ENCODE measurements around the gene DOCK2.

DOCK2 gene

GRCh38 chr5:169696621-169697510 is 59.8 kb downstream of the DOCK2 start:
- no peak overlapping the region for H3K23ac ChIP-seq (ENCODE audit: low read depth, low read length, poor library complexity)
- no peak overlapping the region for H2BK12ac ChIP-seq (ENCODE audit: low read length)
- no peaks in the 10 kb centered on the region for H3K4me1 ChIP-seq (ENCODE audit: control insufficient read depth in 2 of 2, insufficient read depth in 1 of 2, low read depth in 1 of 2, low read length in 2 of 2)
- no peak overlapping the region for H2BK120ac ChIP-seq (ENCODE audit: low read depth, low read length)
- H2AK5ac ChIP-seq (ENCODE audit: low read depth, low read length) = no peak overlapping the region
- no CpG with 5 or more reads among the region's 6 CpGs for WGBS, 2 donors (ENCODE audit: extremely low coverage in 2 of 2, insufficient read length in 2 of 2, insufficient replicate concordance in 1 of 2)
- H3K14ac ChIP-seq (ENCODE audit: low read length) = no peak overlapping the region
- no peak overlapping the region for H3K9ac ChIP-seq (ENCODE audit: low read depth, low read length, poor library complexity)
- H3K27ac ChIP-seq (replicated peaks; ENCODE audit: low read length) = no peak overlapping the region
- H4K8ac ChIP-seq (ENCODE audit: low read depth, low read length) = no peak overlapping the region
- no peak overlapping the region for H3K4me2 ChIP-seq (ENCODE audit: insufficient read depth, low read length, poor library complexity, severe bottlenecking)
- no peak overlapping the region for H3K4ac ChIP-seq (ENCODE audit: low read length)
- H2BK5ac ChIP-seq (ENCODE audit: low read length) = no peak overlapping the region
- H3K18ac ChIP-seq (ENCODE audit: low read length) = no peak overlapping the region
- no peak overlapping the region for H4K91ac ChIP-seq (ENCODE audit: low read depth, low read length, poor library complexity)
- H2BK15ac ChIP-seq (ENCODE audit: low read length) = no peak overlapping the region
- no peak for DNase-seq (ENCODE audit: low spot score)
- H3K9me3 ChIP-seq (replicated peaks in 1 of 2; ENCODE audit: control insufficient read depth in 2 of 2, insufficient read depth in 1 of 2, low read depth in 1 of 2, low read length in 2 of 2) = no peaks in the 10 kb centered on the region
- H3K36me3 ChIP-seq (replicated peaks in 1 of 2; ENCODE audit: control insufficient read depth in 2 of 2, insufficient read depth in 2 of 2, low read length in 2 of 2) = no peaks in the 10 kb centered on the region
- no peak overlapping the region for H3K4me3 ChIP-seq (ENCODE audit: low read length in 2 of 2)
- no peaks in the 10 kb centered on the region for H3K79me1 ChIP-seq (ENCODE audit: low read depth, low read length)
- peaks cover 0 to 6% (median 0%) of the 10 kb centered on the region in 3 experiments for H3K27me3 ChIP-seq (ENCODE audit: control insufficient read depth in 3 of 3, insufficient read depth in 3 of 3, low read depth in 1 of 3, low read length in 3 of 3)
- H2AFZ ChIP-seq (ENCODE audit: low read length) = no peak overlapping the region

GRCh38 chr5:169697511-169697890 is 60.4 kb downstream of the DOCK2 start:
- no peak overlapping the region for H3K4ac ChIP-seq (ENCODE audit: low read length)
- no peaks in the 10 kb centered on the region for H3K36me3 ChIP-seq (replicated peaks in 1 of 2; ENCODE audit: control insufficient read depth in 2 of 2, insufficient read depth in 2 of 2, low read length in 2 of 2)
- H3K14ac ChIP-seq (ENCODE audit: low read length) = no peak overlapping the region
- no peaks in the 10 kb centered on the region for H3K79me1 ChIP-seq (ENCODE audit: low read depth, low read length)
- no peak overlapping the region for H2AK5ac ChIP-seq (ENCODE audit: low read depth, low read length)
- H3K4me1 ChIP-seq (ENCODE audit: control insufficient read depth in 2 of 2, insufficient read depth in 1 of 2, low read depth in 1 of 2, low read length in 2 of 2) = no peaks in the 10 kb centered on the region
- H2BK12ac ChIP-seq (ENCODE audit: low read length) = no peak overlapping the region
- H3K27me3 ChIP-seq (ENCODE audit: control insufficient read depth in 3 of 3, insufficient read depth in 3 of 3, low read depth in 1 of 3, low read length in 3 of 3) = peaks cover 0 to 6% (median 0%) of the 10 kb centered on the region in 3 experiments
- H2BK15ac ChIP-seq (ENCODE audit: low read length) = no peak overlapping the region
- no peak overlapping the region for H2AFZ ChIP-seq (ENCODE audit: low read length)
- no peak overlapping the region for H2BK5ac ChIP-seq (ENCODE audit: low read length)
- H3K9me3 ChIP-seq (replicated peaks in 1 of 2; ENCODE audit: control insufficient read depth in 2 of 2, insufficient read depth in 1 of 2, low read depth in 1 of 2, low read length in 2 of 2) = no peaks in the 10 kb centered on the region
- no peak overlapping the region for H4K8ac ChIP-seq (ENCODE audit: low read depth, low read length)
- no peak overlapping the region for H3K4me2 ChIP-seq (ENCODE audit: insufficient read depth, low read length, poor library complexity, severe bottlenecking)
- H2BK120ac ChIP-seq (ENCODE audit: low read depth, low read length) = no peak overlapping the region
- no peak overlapping the region for H3K9ac ChIP-seq (ENCODE audit: low read depth, low read length, poor library complexity)
- no peak overlapping the region for H3K23ac ChIP-seq (ENCODE audit: low read depth, low read length, poor library complexity)
- DNase-seq (ENCODE audit: low spot score) = no peak
- H3K18ac ChIP-seq (ENCODE audit: low read length) = no peak overlapping the region
- H4K91ac ChIP-seq (ENCODE audit: low read depth, low read length, poor library complexity) = no peak overlapping the region
- H3K27ac ChIP-seq (replicated peaks; ENCODE audit: low read length) = no peak overlapping the region
- no peak overlapping the region for H3K4me3 ChIP-seq (ENCODE audit: low read length in 2 of 2)
- WGBS, 2 donors (ENCODE audit: extremely low coverage in 2 of 2, insufficient read length in 2 of 2, insufficient replicate concordance in 1 of 2) = no CpG with 5 or more reads among the region's 2 CpGs

- H2AFZ ChIP-seq (ENCODE audit: low read length) = no peak overlapping the region
- peak overlapping the region; percentile 11 for H3K14ac ChIP-seq (ENCODE audit: low read length)
- H2AK5ac ChIP-seq (ENCODE audit: low read depth, low read length) = no peak overlapping the region
- H3K4me2 ChIP-seq (ENCODE audit: insufficient read depth, low read length, poor library complexity, severe bottlenecking) = no peak overlapping the region
- no peaks in the 10 kb centered on the region for H3K4me1 ChIP-seq (ENCODE audit: control insufficient read depth in 2 of 2, insufficient read depth in 1 of 2, low read depth in 1 of 2, low read length in 2 of 2)
- no peaks in the 10 kb centered on the region for H3K9me3 ChIP-seq (replicated peaks in 1 of 2; ENCODE audit: control insufficient read depth in 2 of 2, insufficient read depth in 1 of 2, low read depth in 1 of 2, low read length in 2 of 2)
- no peak overlapping the region for H4K91ac ChIP-seq (ENCODE audit: low read depth, low read length, poor library complexity)
- no peak for DNase-seq (ENCODE audit: low spot score)
- H3K36me3 ChIP-seq (replicated peaks in 1 of 2; ENCODE audit: control insufficient read depth in 2 of 2, insufficient read depth in 2 of 2, low read length in 2 of 2) = no peaks in the 10 kb centered on the region
- H3K4me3 ChIP-seq (ENCODE audit: low read length in 2 of 2) = no peak overlapping the region
- no CpG with 5 or more reads among the region's 3 CpGs for WGBS, 2 donors (ENCODE audit: extremely low coverage in 2 of 2, insufficient read length in 2 of 2, insufficient replicate concordance in 1 of 2)
- H2BK120ac ChIP-seq (ENCODE audit: low read depth, low read length) = no peak overlapping the region
- H3K79me1 ChIP-seq (ENCODE audit: low read depth, low read length) = no peaks in the 10 kb centered on the region
- no peak overlapping the region for H3K9ac ChIP-seq (ENCODE audit: low read depth, low read length, poor library complexity)
- peaks cover 0 to 6% (median 0%) of the 10 kb centered on the region in 3 experiments for H3K27me3 ChIP-seq (ENCODE audit: control insufficient read depth in 3 of 3, insufficient read depth in 3 of 3, low read depth in 1 of 3, low read length in 3 of 3)
- H3K18ac ChIP-seq (ENCODE audit: low read length) = peak overlapping the region; percentile 54
- H4K8ac ChIP-seq (ENCODE audit: low read depth, low read length) = no peak overlapping the region
- H3K27ac ChIP-seq (replicated peaks; ENCODE audit: low read length) = no peak overlapping the region
- no peak overlapping the region for H2BK15ac ChIP-seq (ENCODE audit: low read length)
- no peak overlapping the region for H2BK12ac ChIP-seq (ENCODE audit: low read length)
- H3K23ac ChIP-seq (ENCODE audit: low read depth, low read length, poor library complexity) = no peak overlapping the region
- no peak overlapping the region for H2BK5ac ChIP-seq (ENCODE audit: low read length)
- no peak overlapping the region for H3K4ac ChIP-seq (ENCODE audit: low read length)
These were observed 60.9 kb downstream of the DOCK2 start for GRCh38 chr5:169697976-169698375.

- Histone ChIP-seq H3K23ac (ENCODE audit: low read depth, low read length, poor library complexity) (no peak overlapping the region), H3K4me2 (ENCODE audit: insufficient read depth, low read length, poor library complexity, severe bottlenecking) (no peak overlapping the region), H2AFZ (ENCODE audit: low read length) (no peak overlapping the region), H2BK12ac (ENCODE audit: low read length) (no peak overlapping the region), H3K4me3 (ENCODE audit: low read length in 2 of 2) (no peak overlapping the region), H4K8ac (ENCODE audit: low read depth, low read length) (no peak overlapping the region), H3K18ac (ENCODE audit: low read length) (no peak overlapping the region), H3K27ac (replicated peaks; ENCODE audit: low read length) (no peak overlapping the region), H3K4ac (ENCODE audit: low read length) (no peak overlapping the region), H3K27me3 (ENCODE audit: control insufficient read depth in 3 of 3, insufficient read depth in 3 of 3, low read depth in 1 of 3, low read length in 3 of 3) (peaks cover 0 to 6% (median 0%) of the 10 kb centered on the region in 3 experiments), H3K79me1 (ENCODE audit: low read depth, low read length) (no peaks in the 10 kb centered on the region), H3K9ac (ENCODE audit: low read depth, low read length, poor library complexity) (no peak overlapping the region), H2AK5ac (ENCODE audit: low read depth, low read length) (no peak overlapping the region), H2BK15ac (ENCODE audit: low read length) (no peak overlapping the region), H3K4me1 (ENCODE audit: control insufficient read depth in 2 of 2, insufficient read depth in 1 of 2, low read depth in 1 of 2, low read length in 2 of 2) (no peaks in the 10 kb centered on the region), H4K91ac (ENCODE audit: low read depth, low read length, poor library complexity) (no peak overlapping the region), H3K36me3 (replicated peaks in 1 of 2; ENCODE audit: control insufficient read depth in 2 of 2, insufficient read depth in 2 of 2, low read length in 2 of 2) (no peaks in the 10 kb centered on the region), H3K14ac (ENCODE audit: low read length) (no peak overlapping the region), H3K9me3 (replicated peaks in 1 of 2; ENCODE audit: control insufficient read depth in 2 of 2, insufficient read depth in 1 of 2, low read depth in 1 of 2, low read length in 2 of 2) (no peaks in the 10 kb centered on the region), H2BK5ac (ENCODE audit: low read length) (no peak overlapping the region), H2BK120ac (ENCODE audit: low read depth, low read length) (no peak overlapping the region)
- no peak for DNase-seq (ENCODE audit: low spot score)
- no CpG with 5 or more reads among the region's 5 CpGs for WGBS, 2 donors (ENCODE audit: extremely low coverage in 2 of 2, insufficient read length in 2 of 2, insufficient replicate concordance in 1 of 2)
These were observed 63.5 kb downstream of the DOCK2 start for GRCh38 chr5:169700611-169701010.

Data from neuronal stem cell (in vitro differentiated cells).